HG03280 (cell line): ENCODE measurements around the gene RAPGEF1.
A peak's percentile ranks its signal among the peaks of the same experiment; 100 is the strongest.

Experiments used
- ATAC-seq: cut with Tn5 transposase; IDR thresholded peaks from one replicate; pipeline ENCODE4 v1.9.1; 2021; ENCODE audit warnings: mild to moderate bottlenecking, moderate library complexity; ENCODE audit not compliant: unreplicated experiment

Gene RAPGEF1

GRCh38 chr9:131748411-131748955 is 8.6 kb upstream of the RAPGEF1 start:
- ATAC-seq, result no peak

- no peak for ATAC-seq
Measured at GRCh38 chr9:131747352-131747751, 7.5 kb upstream of the RAPGEF1 start.

GRCh38 chr9:131745610-131746009 is 5.7 kb upstream of the RAPGEF1 start:
- no peak for ATAC-seq

- no peak for ATAC-seq
Measured at GRCh38 chr9:131744720-131745201, 4.9 kb upstream of the RAPGEF1 start.

- no peak for ATAC-seq
Measured at GRCh38 chr9:131744171-131744719, 4.4 kb upstream of the RAPGEF1 start.

- ATAC-seq, result no peak
Measured at GRCh38 chr9:131743501-131743900, 3.6 kb upstream of the RAPGEF1 start.

- ATAC-seq, result no peak
Measured at GRCh38 chr9:131743096-131743495, 3.2 kb upstream of the RAPGEF1 start.

GRCh38 chr9:131740898-131741297 is 1.0 kb upstream of the RAPGEF1 start:
- no peak for ATAC-seq

GRCh38 chr9:131739133-131739958 is 530 bp downstream of the RAPGEF1 start:
- ATAC-seq, result peak; percentile 40

- no peak for ATAC-seq
Measured at GRCh38 chr9:131738293-131739132, 1.4 kb downstream of the RAPGEF1 start.

- no peak for ATAC-seq
Measured at GRCh38 chr9:131737426-131737825, 2.5 kb downstream of the RAPGEF1 start.

GRCh38 chr9:131736431-131736830 is 3.4 kb downstream of the RAPGEF1 start:
- ATAC-seq, result no peak

- ATAC-seq, result no peak
Measured at GRCh38 chr9:131735238-131736128, 4.4 kb downstream of the RAPGEF1 start.

- ATAC-seq, result no peak
Measured at GRCh38 chr9:131734781-131735180, 5.1 kb downstream of the RAPGEF1 start.

GRCh38 chr9:131734165-131734610 is 5.7 kb downstream of the RAPGEF1 start:
- no peak for ATAC-seq

GRCh38 chr9:131733541-131734061 is 6.3 kb downstream of the RAPGEF1 start:
- ATAC-seq, result no peak

- ATAC-seq, result no peak
Measured at GRCh38 chr9:131732636-131733289, 7.1 kb downstream of the RAPGEF1 start.

GRCh38 chr9:131732061-131732526 is 7.8 kb downstream of the RAPGEF1 start:
- no peak for ATAC-seq

- no peak for ATAC-seq
Measured at GRCh38 chr9:131731644-131732043, 8.2 kb downstream of the RAPGEF1 start.
